GM12878 (cell line): ENCODE results near the gene ADIPOQ. TPM values are rescaled to one million over a fixed set of nuclear protein-coding genes. Genes with fewer than 3 reads are reported as not detected.

Experiments used
- ATAC-seq: fragments of 200-7000 bp; cut with Tn5 transposase; 3 replicates; pipeline ENCODE4 v1.9.1; 2020; ENCODE audit warnings: mild to moderate bottlenecking, moderate library complexity
- BruUV-seq: library from RNA; stranded (reverse); fragments of 400-500 nt; replicated peaks from 2 replicates; lab custom pipeline; 2021; lab: Mats Ljungman, UMichigan
- CTCF ChIA-PET: fragments of 300-600 bp; sonication (Branson Sonifier 250); formaldehyde crosslinking; extraction: SDS; loops from one replicate; lab custom pipeline; 2021; ENCODE audit warnings: inconsistent platforms; lab: Yijun Ruan, JAX
- POLR2A ChIA-PET: fragments of 350-600 bp; formaldehyde crosslinking; extraction: SDS; loops from one replicate; lab custom pipeline; 2021; ENCODE audit warnings: inconsistent platforms; lab: Charles Lee
- RAD21 ChIA-PET: fragments of 300-600 bp; sonication (Branson Sonifier 250); formaldehyde crosslinking; loops from one replicate; lab custom pipeline; 2023; ENCODE audit warnings: antibody characterized with exemption; ENCODE audit not compliant: unreplicated experiment; lab: Charles Lee
- SMC1A ChIA-PET: fragments of 300-600 bp; sonication (Branson Sonifier 250); formaldehyde crosslinking; loops from one replicate; lab custom pipeline; 2023; ENCODE audit not compliant: unreplicated experiment, uncharacterized antibody; lab: Charles Lee
- DNase-seq: peaks from one replicate; pipeline ENCODE4 v3.0.0-alpha.2; 2011; ENCODE audit warnings: low read depth, low spot score
- FAIRE-seq: peaks from 3 replicates; lab custom pipeline; 2011; peaks lifted over from hg19 to GRCh38; lab: Jason Lieb, UNC
- H2AFZ ChIP-seq: 2 replicates; pipeline ENCODE4 v1.6.0; 2011; ENCODE audit warnings: low read depth, low read length, control low read depth; ENCODE audit not compliant: control insufficient read depth
- H3K27ac ChIP-seq: 2 replicates; pipeline ENCODE4 v1.5.1; 2011; ENCODE audit warnings: control low read depth; ENCODE audit not compliant: control insufficient read depth, insufficient read depth
- H3K27me3 ChIP-seq, 2 experiments: replicated peaks in 1 of 2; 2 replicates each; pipeline versions ENCODE4 v1.6.0 to v1.6.1; 2011; ENCODE audit warnings: low read length in 1 of 2; ENCODE audit not compliant: control insufficient read depth in 2 of 2, insufficient read depth in 2 of 2
- H3K36me3 ChIP-seq, 2 experiments: 2 replicates each; pipeline ENCODE4 v1.5.1; 2011; ENCODE audit warnings: low read length in 1 of 2; ENCODE audit not compliant: control insufficient read depth in 2 of 2, insufficient read depth in 2 of 2
- H3K4me1 ChIP-seq: 2 replicates; pipeline ENCODE4 v1.6.1; 2011; ENCODE audit warnings: mild to moderate bottlenecking, low read length, moderate library complexity, mixed read lengths; ENCODE audit not compliant: control insufficient read depth, insufficient read depth
- H3K4me2 ChIP-seq: 2 replicates; pipeline ENCODE4 v1.6.0; 2011; ENCODE audit warnings: control low read depth; ENCODE audit not compliant: control insufficient read depth, insufficient read depth
- H3K4me3 ChIP-seq: fragments of 200-600 bp; sonication (generic); 2 replicates; pipeline ENCODE4 v1.5.1; 2016
- H3K79me2 ChIP-seq: 2 replicates; pipeline ENCODE4 v1.6.0; 2011; ENCODE audit warnings: low read length; ENCODE audit not compliant: control insufficient read depth, insufficient read depth
- H3K9ac ChIP-seq: 2 replicates; pipeline ENCODE4 v1.8.0; 2011; ENCODE audit warnings: low read length, control low read depth, mixed read lengths; ENCODE audit not compliant: control insufficient read depth, insufficient read depth
- H3K9me3 ChIP-seq: replicated peaks from 3 replicates; pipeline ENCODE4 v1.5.1; 2011; ENCODE audit warnings: mild to moderate bottlenecking, low read length; ENCODE audit not compliant: control insufficient read depth, insufficient read depth
- H4K20me1 ChIP-seq: 2 replicates; pipeline ENCODE4 v1.6.0; 2011; ENCODE audit not compliant: control insufficient read depth, insufficient read depth
- BACH1 ChIP-seq: fragments of 450-650 bp; IDR thresholded peaks from 2 replicates; pipeline ENCODE4 v1.6.1; 2017; ENCODE audit warnings: mild to moderate bottlenecking, borderline replicate concordance
- BMI1 ChIP-seq: fragments of 450-650 bp; IDR thresholded peaks from 2 replicates; pipeline ENCODE4 v1.6.1; 2016; ENCODE audit warnings: mild to moderate bottlenecking, moderate library complexity, borderline replicate concordance
- CEBPB ChIP-seq, 2 experiments: fragments of 150-350 bp in 1 of 2; IDR thresholded peaks; 2 replicates each; pipeline ENCODE4 v1.6.1; 2012 to 2014; ENCODE audit warnings: low read depth in 2 of 2, low read length in 2 of 2, borderline replicate concordance in 1 of 2, inconsistent platforms in 1 of 2
- CTCF ChIP-seq, 3 experiments: IDR thresholded peaks in 2 of 3; conservative IDR thresholded peaks in 1 of 3; 2 replicates each; pipeline ENCODE4 v1.5.1; 2011; ENCODE audit warnings: low read depth in 3 of 3, low read length in 3 of 3, mild to moderate bottlenecking in 3 of 3, control low read depth in 2 of 3, moderate library complexity in 2 of 3, inconsistent platforms in 1 of 3, mixed read lengths in 1 of 3; ENCODE audit not compliant: control insufficient read depth in 2 of 3, insufficient read depth in 1 of 3; ENCODE audit errors: extremely low read depth in 1 of 3
- E2F4 ChIP-seq: IDR thresholded peaks from 2 replicates; pipeline ENCODE4 v1.6.1; 2012; ENCODE audit warnings: low read depth, low read length, improper control_type of control experiment
- E2F8 ChIP-seq: fragments of 450-650 bp; IDR thresholded peaks from 2 replicates; pipeline ENCODE4 v1.6.1; 2018; ENCODE audit warnings: mild to moderate bottlenecking, low read depth, moderate library complexity; ENCODE audit not compliant: partially characterized antibody
- ETV6 ChIP-seq, 2 experiments: fragments of 450-650 bp in 1 of 2; IDR thresholded peaks in 1 of 2; conservative IDR thresholded peaks in 1 of 2; 2 replicates each; pipeline ENCODE4 v1.6.1; 2014; ENCODE audit warnings: antibody characterized with exemption in 1 of 2, borderline replicate concordance in 1 of 2, low read depth in 1 of 2, mild to moderate bottlenecking in 1 of 2, moderate library complexity in 1 of 2
- GATAD2B ChIP-seq: fragments of 450-650 bp; conservative IDR thresholded peaks from 2 replicates; pipeline ENCODE4 v1.6.1; 2017; ENCODE audit warnings: low read depth, mild to moderate bottlenecking, moderate library complexity
- LARP7 ChIP-seq: fragments of 450-650 bp; IDR thresholded peaks from 2 replicates; pipeline ENCODE4 v1.6.1; 2017; ENCODE audit warnings: mild to moderate bottlenecking
- MAX ChIP-seq: IDR thresholded peaks from 2 replicates; pipeline ENCODE4 v1.6.1; 2012; ENCODE audit warnings: low read depth, low read length, improper control_type of control experiment
- NR2F1 ChIP-seq: fragments of 450-650 bp; conservative IDR thresholded peaks from 2 replicates; pipeline ENCODE4 v1.6.1; 2017; ENCODE audit warnings: mild to moderate bottlenecking
- NRF1 ChIP-seq: conservative IDR thresholded peaks from 2 replicates; pipeline ENCODE4 v1.6.1; 2011; ENCODE audit warnings: mild to moderate bottlenecking, low read depth, low read length, improper control_type of control experiment
- POLR2A ChIP-seq: IDR thresholded peaks from 2 replicates; pipeline ENCODE4 v1.6.1; 2011; ENCODE audit warnings: low read depth, mild to moderate bottlenecking, low read length
- POLR2AphosphoS5 ChIP-seq: IDR thresholded peaks from 2 replicates; pipeline ENCODE4 v1.6.1; 2011; ENCODE audit warnings: mild to moderate bottlenecking, low read length, inconsistent platforms
- RAD21 ChIP-seq: IDR thresholded peaks from 2 replicates; pipeline ENCODE4 v1.6.1; 2011; ENCODE audit warnings: mild to moderate bottlenecking, low read depth, low read length, moderate library complexity; ENCODE audit not compliant: insufficient read depth
- WGBS: methylation state at CpG from one replicate; pipeline ENCODE4 v1.1.6; 2016; ENCODE audit warnings: low lambda C conversion rate; ENCODE audit not compliant: insufficient replicate concordance, insufficient coverage; ENCODE audit errors: missing lambda C conversion rate; 5-methylcytosine and 5-hydroxymethylcytosine counted together
- in situ Hi-C: fragments of 300-500 bp; cut with MboI; formaldehyde crosslinking; loops from 9 replicates; pipeline ENCODE4 v1.14.3; 2018; ENCODE audit warnings: mixed read lengths
- intact Hi-C: fragments of 100-400 bp; cut with micrococcal nuclease; formaldehyde crosslinking; loops from one replicate; pipeline ENCODE4 v1.14.2; 2022; ENCODE audit not compliant: unreplicated experiment
- polyA plus RNA-seq, 11 experiments: library from polyadenylated mRNA; depleted of rRNA in 4 of 11; unstranded in 6 of 11; stranded (reverse) in 5 of 11; fragments of >200 nt; fragmentation: Nextera tagmentation in 4 of 11; fragmentation: Illumina TruSeq in 1 of 11; extraction: Ambion mirVana in 4 of 11; extraction: Trizol in 1 of 11; gene quantifications; 1 replicate in 1 of 11; 2 replicates in 10 of 11; pipeline versions ENCODE4 v1.2.1 to v1.2.3, GENCODE V29; 2011 to 2016; ENCODE audit warnings: inconsistent platforms in 2 of 11, missing spikeins in 2 of 11, low read depth in 1 of 11
- total RNA-seq, 4 experiments: library from RNA; depleted of rRNA in 3 of 4; stranded (reverse); fragments of >200 nt in 3 of 4; fragmentation: Illumina TruSeq in 1 of 4; extraction: Trizol in 1 of 4; gene quantifications; 2 replicates each; pipeline versions ENCODE4 v1.2.1 to v1.2.3, GENCODE V29; 2013 to 2021

The ADIPOQ gene
- total and polyA plus RNA-seq, 10 of the 15 experiments (the other 5 are each of a cell fraction or from before 2014, with no cell fraction given): not detected

GRCh38 chr3:186826976-186827857, 15.3 kb upstream of the ADIPOQ start:
- peak overlapping the region; percentile 92 for H3K4me2 ChIP-seq
- H3K9me3 ChIP-seq: no peaks in the 10 kb centered on the region
- ATAC-seq (peak; percentile 94), DNase-seq (no peak), FAIRE-seq (no peak)
- 0 out of 2 replicates have a peak, but pooled peaks cover 4% of the 10 kb centered on the region for H4K20me1 ChIP-seq
- RAD21 ChIA-PET: interaction anchor here (0.8 to 1.1 kb wide), 5 partner anchors 22 to 332 kb away, joined by 3 to 4 read pairs (median 3); no protein-coding TSS in a partner anchor
- CTCF ChIA-PET: interaction anchor here (0.7 to 1.5 kb wide), 4 partner anchors 8 to 913 kb away, joined by 3 to 5 read pairs (median 4); no protein-coding TSS in a partner anchor
- POLR2A ChIA-PET: interaction anchor here (1.0 kb wide), 1 partner anchor 132 kb away, joined by 3 read pairs; no protein-coding TSS in a partner anchor
- H3K36me3 ChIP-seq: no peaks in the 10 kb centered on the region
- peak overlapping the region; percentile 78 for H2AFZ ChIP-seq
- 5% methylated on average over 67 of the region's 80 CpGs for WGBS
- SMC1A ChIA-PET: interaction anchor here (1.0 to 1.5 kb wide), 4 partner anchors 22 to 337 kb away, joined by 3 to 6 read pairs (median 3); no protein-coding TSS in a partner anchor
- peak overlapping the region; percentile 45; the same call in 1 of the 2 replicates for H3K9ac ChIP-seq
- H3K27me3 ChIP-seq: peaks cover 14 to 22% of the 10 kb centered on the region in 2 experiments
- no TSS peak for BruUV-seq
- in situ Hi-C loops: no loop called here
- intact Hi-C loops: no loop called here
- peak overlapping the region; percentile 76; the same call in 1 of the 2 replicates for H3K4me3 ChIP-seq
- no peaks in the 10 kb centered on the region for H3K79me2 ChIP-seq
- no peak overlapping the region for H3K27ac ChIP-seq
- no peaks in the 10 kb centered on the region for H3K4me1 ChIP-seq
- peak; percentile 52 for TF ChIP-seq NRF1
- TF ChIP-seq RAD21: no peak
- peak; percentile 63 for TF ChIP-seq POLR2A
- TF ChIP-seq LARP7: peak; percentile 65
- TF ChIP-seq CEBPB (IDR thresholded peaks at IDR 0.05; ENCODE audit: borderline replicate concordance in 1 of 2, low read depth in 2 of 2, low read length in 2 of 2): peak in 1 of 2 experiments; percentile 22; a peak in 1 of 4 replicates
- peak; percentile 20; the same call in 1 of the 2 replicates for TF ChIP-seq BMI1
- peak; percentile 58; the same call in 1 of the 2 replicates for TF ChIP-seq GATAD2B
- 0 out of 2 replicates have a peak, but pooled peaks have one; percentile 33 for TF ChIP-seq E2F4
- TF ChIP-seq ETV6 (conservative IDR thresholded peaks at IDR 0.05 in 1 of 2, IDR thresholded peaks at IDR 0.05 in 1 of 2; ENCODE audit: borderline replicate concordance in 1 of 2, low read depth in 1 of 2): no peak
- TF ChIP-seq POLR2AphosphoS5: no peak
- TF ChIP-seq NR2F1: peak; percentile 33; the same call in 1 of the 2 replicates
- TF ChIP-seq CTCF (IDR thresholded peaks at IDR 0.05 in 2 of 3, conservative IDR thresholded peaks at IDR 0.05 in 1 of 3; ENCODE audit: control insufficient read depth in 2 of 3, extremely low read depth in 1 of 3, insufficient read depth in 1 of 3, low read depth in 3 of 3, low read length in 3 of 3): no peak
- no peak for TF ChIP-seq E2F8
- TF ChIP-seq MAX: peak; percentile 34; the same call in 1 of the 2 replicates
- TF ChIP-seq BACH1: peak; percentile 55; the same call in 1 of the 2 replicates
